ENCODE data around the gene USP9X. TPM values are rescaled to one million over a fixed set of nuclear protein-coding genes. Genes with fewer than 3 reads are reported as not detected.

Gene USP9X
- total RNA-seq, 6 donors from 2014 or later, result 56.8 to 117 (median 68.1) TPM

DNA sequence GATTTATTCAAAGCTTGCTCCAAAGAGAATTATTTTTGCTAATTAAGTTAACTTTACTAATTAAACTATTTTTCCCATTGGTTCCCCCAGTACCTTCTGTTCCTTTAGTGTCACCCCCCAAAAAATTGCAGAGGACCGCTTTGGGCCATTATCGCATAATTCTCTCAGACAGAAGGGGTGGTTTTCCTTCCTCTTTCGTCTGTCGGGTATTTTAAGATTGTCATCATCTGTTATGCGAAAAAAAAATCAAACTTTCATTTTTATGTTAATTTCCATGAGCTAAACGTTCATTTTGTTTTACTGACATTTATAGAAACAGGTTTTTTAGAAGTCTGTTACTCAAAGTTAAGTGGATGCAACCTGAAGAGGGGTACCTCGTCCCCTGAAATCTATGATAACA is 172.6 kb downstream of the USP9X start:
- Histone ChIP-seq H3K27me3 (no peaks in the 10 kb centered on the region), H3K4me1 (peaks cover 0 to 11% (median 0%) of the 10 kb centered on the region in 4 donors), H3K4me3 (no peak overlapping the region), H3K36me3 (no peaks in the 10 kb centered on the region), H3K9me3 (no peaks in the 10 kb centered on the region), H3K27ac (no peak overlapping the region)
- TF ChIP-seq, protein P1, sequence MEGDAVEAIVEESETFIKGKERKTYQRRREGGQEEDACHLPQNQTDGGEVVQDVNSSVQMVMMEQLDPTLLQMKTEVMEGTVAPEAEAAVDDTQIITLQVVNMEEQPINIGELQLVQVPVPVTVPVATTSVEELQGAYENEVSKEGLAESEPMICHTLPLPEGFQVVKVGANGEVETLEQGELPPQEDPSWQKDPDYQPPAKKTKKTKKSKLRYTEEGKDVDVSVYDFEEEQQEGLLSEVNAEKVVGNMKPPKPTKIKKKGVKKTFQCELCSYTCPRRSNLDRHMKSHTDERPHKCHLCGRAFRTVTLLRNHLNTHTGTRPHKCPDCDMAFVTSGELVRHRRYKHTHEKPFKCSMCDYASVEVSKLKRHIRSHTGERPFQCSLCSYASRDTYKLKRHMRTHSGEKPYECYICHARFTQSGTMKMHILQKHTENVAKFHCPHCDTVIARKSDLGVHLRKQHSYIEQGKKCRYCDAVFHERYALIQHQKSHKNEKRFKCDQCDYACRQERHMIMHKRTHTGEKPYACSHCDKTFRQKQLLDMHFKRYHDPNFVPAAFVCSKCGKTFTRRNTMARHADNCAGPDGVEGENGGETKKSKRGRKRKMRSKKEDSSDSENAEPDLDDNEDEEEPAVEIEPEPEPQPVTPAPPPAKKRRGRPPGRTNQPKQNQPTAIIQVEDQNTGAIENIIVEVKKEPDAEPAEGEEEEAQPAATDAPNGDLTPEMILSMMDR (IDR thresholded peaks at IDR 0.05), result no peak
- TF ChIP-seq POLR2A (IDR thresholded peaks at IDR 0.05) (no peak), POLR2AphosphoS5 (IDR thresholded peaks at IDR 0.05) (no peak), EP300 (IDR thresholded peaks at IDR 0.05) (no peak)
- DNase-seq, result no peak
- 50 to 60% methylated on average over 7 of the region's 7 CpGs for WGBS, 2 donors
- no peak for ATAC-seq (ENCODE audit: low FRiP score in 2 of 2)

DNA sequence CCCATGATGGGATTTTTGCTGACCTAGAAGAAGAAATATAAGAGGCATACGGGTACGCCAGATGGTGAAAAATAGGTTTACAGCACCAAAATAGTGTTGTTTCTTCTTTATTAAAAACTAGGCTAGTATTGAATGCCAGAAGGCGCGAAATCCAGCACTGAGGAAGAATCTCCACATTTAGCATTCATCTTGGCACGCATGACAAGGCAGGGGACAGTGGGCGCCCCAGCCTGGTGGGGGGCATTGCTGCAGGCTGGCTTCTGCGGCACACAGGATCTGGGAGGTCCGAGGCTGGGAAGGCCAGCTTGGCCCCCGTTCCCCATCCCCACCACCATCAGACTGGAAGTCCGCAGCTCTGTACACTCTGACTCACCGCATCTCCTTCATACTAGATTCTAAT is 173.0 kb downstream of the USP9X start:
- Histone ChIP-seq H3K27me3 (no peaks in the 10 kb centered on the region), H3K27ac (no peak overlapping the region), H3K4me3 (no peak overlapping the region), H3K36me3 (no peaks in the 10 kb centered on the region), H3K9me3 (no peaks in the 10 kb centered on the region), H3K4me1 (peaks cover 0 to 7% (median 0%) of the 10 kb centered on the region in 4 donors)
- TF ChIP-seq EP300 (IDR thresholded peaks at IDR 0.05) (no peak), POLR2AphosphoS5 (IDR thresholded peaks at IDR 0.05) (no peak), POLR2A (IDR thresholded peaks at IDR 0.05) (no peak)
- TF ChIP-seq, protein P1 (IDR thresholded peaks at IDR 0.05), result no peak
- DNase-seq (no peak), ATAC-seq (ENCODE audit: low FRiP score in 2 of 2) (no peak)
- 80 to 88% methylated on average over 4 to 11 of the region's 11 CpGs for WGBS, 2 donors

DNA sequence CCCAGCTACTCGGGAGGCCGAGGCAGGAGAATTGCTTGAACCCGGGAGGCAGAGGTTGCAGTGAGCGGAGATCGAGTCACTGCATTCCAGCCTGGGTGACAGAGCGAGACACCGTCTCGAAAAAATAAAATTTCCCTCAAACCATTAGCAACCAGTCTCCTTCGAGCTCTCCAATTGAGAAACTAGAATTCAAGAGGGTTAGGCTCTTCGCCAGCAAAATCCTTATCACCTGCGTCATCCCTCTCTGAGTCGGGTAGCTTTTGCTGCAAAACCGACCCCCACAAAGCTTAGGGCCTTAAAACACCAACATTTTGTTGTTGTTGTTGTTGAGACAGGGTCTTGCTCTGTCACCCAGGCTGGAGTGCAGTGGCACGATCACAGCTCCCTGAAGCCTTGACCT is 173.6 kb downstream of the USP9X start:
- Histone ChIP-seq H3K27me3 (no peaks in the 10 kb centered on the region), H3K4me1 (peaks cover 0 to under 1% (median 0%) of the 10 kb centered on the region in 4 donors), H3K36me3 (no peaks in the 10 kb centered on the region), H3K4me3 (no peak overlapping the region), H3K27ac (no peak overlapping the region), H3K9me3 (no peaks in the 10 kb centered on the region)
- no peak for ATAC-seq (ENCODE audit: low FRiP score in 2 of 2)
- WGBS, 2 donors, result 76 to 80% methylated on average over 8 to 14 of the region's 14 CpGs
- no peak for DNase-seq
- no peak for TF ChIP-seq EP300 (IDR thresholded peaks at IDR 0.05)
- TF ChIP-seq, protein P1 (IDR thresholded peaks at IDR 0.05), result no peak
- TF ChIP-seq POLR2AphosphoS5 (IDR thresholded peaks at IDR 0.05), result no peak
- no peak for TF ChIP-seq POLR2A (IDR thresholded peaks at IDR 0.05)

DNA sequence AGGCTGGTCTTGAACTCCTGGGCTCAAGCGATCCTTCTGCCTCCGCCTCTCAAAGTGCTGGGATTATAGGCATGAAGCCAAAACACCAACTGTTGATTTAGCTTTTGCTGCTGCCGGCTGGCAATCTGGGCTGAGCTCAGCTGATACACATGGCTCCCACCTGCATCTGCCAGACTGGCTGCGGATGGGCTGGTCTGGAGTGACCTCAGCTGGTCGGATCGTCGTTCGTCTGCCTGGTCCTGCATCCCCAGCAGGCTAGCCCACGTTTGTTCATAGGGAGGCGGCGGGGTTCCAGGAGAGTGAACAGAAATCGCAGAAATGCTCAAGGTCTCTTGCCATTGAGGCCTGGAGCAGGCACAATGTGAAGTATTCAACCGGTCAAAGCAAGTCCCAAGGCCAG is 174.3 kb downstream of the USP9X start:
- ATAC-seq (ENCODE audit: low FRiP score in 2 of 2) (no peak), DNase-seq (no peak)
- whole genome bisulfite sequencing, 2 donors, result 72 to 100% methylated on average over 1 to 13 of the region's 13 CpGs
- Histone ChIP-seq H3K36me3 (no peaks in the 10 kb centered on the region), H3K9me3 (no peaks in the 10 kb centered on the region), H3K4me3 (no peak overlapping the region), H3K27ac (no peak overlapping the region), H3K4me1 (no peaks in the 10 kb centered on the region), H3K27me3 (no peaks in the 10 kb centered on the region)
- TF ChIP-seq, protein P1 (IDR thresholded peaks at IDR 0.05), result no peak
- TF ChIP-seq POLR2AphosphoS5 (IDR thresholded peaks at IDR 0.05) (no peak), POLR2A (IDR thresholded peaks at IDR 0.05) (no peak), EP300 (IDR thresholded peaks at IDR 0.05) (no peak)

DNA sequence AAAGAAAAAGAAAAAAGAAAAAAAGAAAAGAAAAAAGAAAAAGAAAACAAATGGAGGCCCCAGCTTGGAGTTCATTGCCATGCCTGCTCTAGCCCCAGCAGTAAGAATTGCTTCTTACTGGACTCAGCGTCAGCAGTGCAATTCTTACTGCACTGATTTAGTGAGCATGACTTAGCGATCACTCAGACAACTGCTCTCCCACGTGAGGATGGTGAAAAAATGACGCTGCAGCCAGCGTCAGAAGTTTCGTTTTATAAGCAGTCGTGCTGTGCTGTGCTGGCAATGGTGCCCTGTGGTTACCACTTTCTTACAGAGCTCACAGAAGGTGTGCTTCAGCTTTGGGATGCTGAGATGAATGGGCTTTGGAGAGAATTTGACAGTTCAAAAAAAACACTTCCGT is 180.4 kb downstream of the USP9X start:
- Histone ChIP-seq H3K27me3 (no peaks in the 10 kb centered on the region), H3K4me1 (no peaks in the 10 kb centered on the region), H3K27ac (no peak overlapping the region), H3K4me3 (peak overlapping the region in 2 of 4 donors; percentile 4 to 24), H3K9me3 (no peaks in the 10 kb centered on the region), H3K36me3 (no peaks in the 10 kb centered on the region)
- ATAC-seq (ENCODE audit: low FRiP score in 2 of 2), result peak in 1 of 2 donors; percentile 72
- whole genome bisulfite sequencing, 2 donors, result 26 to 63% methylated on average over 7 to 8 of the region's 8 CpGs
- TF ChIP-seq, protein P1 (IDR thresholded peaks at IDR 0.05), result no peak
- TF ChIP-seq EP300 (IDR thresholded peaks at IDR 0.05), result no peak
- no peak for TF ChIP-seq POLR2A (IDR thresholded peaks at IDR 0.05)
- TF ChIP-seq POLR2AphosphoS5 (IDR thresholded peaks at IDR 0.05), result no peak
- DNase-seq, result peak in 1 of 2 donors; percentile 31
